ENCODE data around the gene SIVA1. TPM values are rescaled to one million over a fixed set of nuclear protein-coding genes. Genes with fewer than 3 reads are reported as not detected.

The SIVA1 gene
- total RNA-seq, 4 donors from 2014 or later, result 149 to 282 (median 201) TPM

DNA sequence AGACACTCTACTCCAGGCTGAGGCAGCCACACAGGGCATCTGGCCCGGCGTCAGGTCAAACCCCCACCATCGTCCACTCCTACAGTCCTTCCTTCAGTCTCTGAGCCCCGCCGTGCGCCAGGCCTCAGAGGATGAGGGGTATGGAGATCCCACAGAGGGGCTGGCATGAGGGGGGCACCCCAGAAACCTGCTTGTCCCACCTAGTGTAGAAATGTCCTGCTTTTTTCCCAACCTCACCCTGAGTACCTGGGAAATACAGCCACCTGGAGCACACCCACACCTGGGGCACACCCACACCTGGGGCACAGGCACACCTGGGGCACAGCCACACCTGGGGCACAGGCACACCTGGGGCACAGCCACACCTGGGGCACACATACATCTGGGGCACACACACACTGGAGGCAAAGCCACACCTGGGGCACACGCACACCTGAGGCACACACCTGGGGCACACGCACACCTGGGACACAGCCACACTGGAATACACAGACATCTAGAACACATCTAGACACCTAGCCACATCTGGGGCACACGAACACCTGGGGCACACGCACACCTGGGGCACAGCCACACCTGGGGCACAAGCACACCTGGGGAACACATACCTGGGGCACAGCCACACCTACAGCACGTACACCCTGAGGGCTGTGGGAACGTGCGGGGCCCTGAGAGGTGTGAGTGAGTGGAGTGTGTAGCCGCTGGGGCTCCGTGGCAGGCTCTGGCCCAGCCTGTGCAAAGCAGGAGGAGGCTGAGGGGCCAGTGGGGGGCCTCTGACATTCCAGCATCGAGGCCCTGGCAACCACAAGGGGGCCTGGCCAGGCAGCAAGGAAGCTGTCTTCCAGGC lies 24.2 kb downstream of the SIVA1 start:
- no peak for DNase-seq
- Histone ChIP-seq H3K9me3 (no peaks in the 10 kb centered on the region), H3K27ac (no peak overlapping the region), H3K36me3 (peaks cover 15 to 95% (median 18%) of the 10 kb centered on the region in 3 donors), H3K4me3 (no peak overlapping the region), H3K4me1 (peaks cover 0 to 55% (median 0%) of the 10 kb centered on the region in 3 donors), H3K27me3 (no peaks in the 10 kb centered on the region)
- intact Hi-C loops (cut with DNase I), result no loop called here
- WGBS, 2 donors, result 79 to 86% methylated on average over 9 to 10 of the region's 16 CpGs
- TF ChIP-seq, protein P1, sequence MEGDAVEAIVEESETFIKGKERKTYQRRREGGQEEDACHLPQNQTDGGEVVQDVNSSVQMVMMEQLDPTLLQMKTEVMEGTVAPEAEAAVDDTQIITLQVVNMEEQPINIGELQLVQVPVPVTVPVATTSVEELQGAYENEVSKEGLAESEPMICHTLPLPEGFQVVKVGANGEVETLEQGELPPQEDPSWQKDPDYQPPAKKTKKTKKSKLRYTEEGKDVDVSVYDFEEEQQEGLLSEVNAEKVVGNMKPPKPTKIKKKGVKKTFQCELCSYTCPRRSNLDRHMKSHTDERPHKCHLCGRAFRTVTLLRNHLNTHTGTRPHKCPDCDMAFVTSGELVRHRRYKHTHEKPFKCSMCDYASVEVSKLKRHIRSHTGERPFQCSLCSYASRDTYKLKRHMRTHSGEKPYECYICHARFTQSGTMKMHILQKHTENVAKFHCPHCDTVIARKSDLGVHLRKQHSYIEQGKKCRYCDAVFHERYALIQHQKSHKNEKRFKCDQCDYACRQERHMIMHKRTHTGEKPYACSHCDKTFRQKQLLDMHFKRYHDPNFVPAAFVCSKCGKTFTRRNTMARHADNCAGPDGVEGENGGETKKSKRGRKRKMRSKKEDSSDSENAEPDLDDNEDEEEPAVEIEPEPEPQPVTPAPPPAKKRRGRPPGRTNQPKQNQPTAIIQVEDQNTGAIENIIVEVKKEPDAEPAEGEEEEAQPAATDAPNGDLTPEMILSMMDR (IDR thresholded peaks at IDR 0.05), result no peak
- TF ChIP-seq POLR2A (IDR thresholded peaks at IDR 0.05), result no peak

DNA sequence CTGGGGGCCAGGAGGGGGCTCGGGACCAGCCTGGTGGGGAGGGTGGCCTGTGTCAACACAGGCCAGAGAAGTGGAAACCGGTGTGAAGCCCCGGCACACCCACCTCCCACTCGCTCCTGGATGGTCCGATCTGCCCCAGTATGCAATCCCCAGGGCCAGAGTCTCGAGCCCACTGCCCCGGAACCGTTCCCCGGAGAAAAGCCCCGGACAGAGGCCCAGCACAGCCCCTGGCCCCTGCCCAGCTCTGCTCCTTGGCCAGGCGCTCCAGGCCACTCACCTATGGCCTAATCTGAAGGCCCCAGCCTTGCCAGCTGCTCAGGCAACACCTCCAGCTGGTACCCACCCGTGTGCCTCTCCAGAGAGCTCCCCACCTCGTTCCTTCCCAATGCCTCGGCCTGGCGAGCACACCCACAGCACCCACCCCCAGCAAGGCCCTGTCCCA lies 24.9 kb downstream of the SIVA1 start:
- no peak for DNase-seq
- peaks cover 10 to 95% (median 13%) of the 10 kb centered on the region in 3 donors for H3K36me3 ChIP-seq

DNA sequence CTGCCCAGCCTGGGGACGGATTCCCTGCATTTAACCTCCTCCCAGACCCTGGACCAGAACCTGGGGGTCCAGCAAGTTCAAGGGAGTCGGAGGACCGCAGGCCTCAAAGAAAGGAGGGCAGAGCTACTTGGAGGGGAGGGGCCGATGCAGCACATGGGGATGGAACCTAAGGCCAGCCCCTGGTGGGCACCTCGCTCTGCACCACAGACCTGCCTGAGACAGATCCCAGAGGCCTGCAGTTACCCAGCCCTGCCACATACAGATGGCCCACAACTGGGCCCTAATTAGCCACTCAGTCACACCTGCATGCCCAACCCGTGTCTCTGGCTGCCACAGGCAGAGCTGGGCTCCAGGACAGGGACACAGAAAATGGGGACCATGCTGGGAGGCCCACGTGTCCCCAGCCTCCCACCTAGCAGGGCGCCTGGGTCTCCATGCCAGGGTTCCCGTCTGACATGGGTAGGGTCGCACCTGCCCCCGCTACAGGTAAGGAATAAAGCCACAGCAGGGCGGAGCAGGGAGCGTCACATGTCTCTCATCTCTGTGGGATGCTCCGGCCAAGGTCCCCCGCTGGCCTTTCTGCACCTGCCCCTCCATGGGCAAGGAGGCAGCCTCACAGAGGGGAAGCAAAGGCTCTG lies 25.9 kb downstream of the SIVA1 start:
- H3K36me3 ChIP-seq, result peaks cover 5 to 88% (median 11%) of the 10 kb centered on the region in 3 donors
- intact Hi-C loops (cut with DNase I), result no loop called here
- H3K27me3 ChIP-seq, result no peaks in the 10 kb centered on the region
- H3K4me3 ChIP-seq, result no peak overlapping the region
- DNase-seq, result no peak
- 92 to 94% methylated on average over 6 to 11 of the region's 15 CpGs for WGBS, 2 donors
- TF ChIP-seq, protein P1 (IDR thresholded peaks at IDR 0.05), result no peak
- TF ChIP-seq POLR2A (IDR thresholded peaks at IDR 0.05), result no peak
- peaks cover 0 to 65% (median 0%) of the 10 kb centered on the region in 3 donors for H3K4me1 ChIP-seq
- no peak overlapping the region for H3K27ac ChIP-seq
- H3K9me3 ChIP-seq, result no peaks in the 10 kb centered on the region

More for the DNA sequence above, 24.9 kb downstream of the SIVA1 start:
- H3K27me3 ChIP-seq, result no peaks in the 10 kb centered on the region
- no peak overlapping the region for H3K27ac ChIP-seq
- TF ChIP-seq, protein P1 (IDR thresholded peaks at IDR 0.05), result no peak
- TF ChIP-seq POLR2A (IDR thresholded peaks at IDR 0.05), result no peak
- intact Hi-C loops (cut with DNase I), result no loop called here
- no peak overlapping the region for H3K4me3 ChIP-seq
- 40% methylated on average over 1 of the region's 15 CpGs; no CpG with 5 or more reads in 1 of the 2 donors for WGBS, 2 donors
- H3K4me1 ChIP-seq, result peaks cover 0 to 57% (median 0%) of the 10 kb centered on the region in 3 donors
- H3K9me3 ChIP-seq, result no peaks in the 10 kb centered on the region

DNA sequence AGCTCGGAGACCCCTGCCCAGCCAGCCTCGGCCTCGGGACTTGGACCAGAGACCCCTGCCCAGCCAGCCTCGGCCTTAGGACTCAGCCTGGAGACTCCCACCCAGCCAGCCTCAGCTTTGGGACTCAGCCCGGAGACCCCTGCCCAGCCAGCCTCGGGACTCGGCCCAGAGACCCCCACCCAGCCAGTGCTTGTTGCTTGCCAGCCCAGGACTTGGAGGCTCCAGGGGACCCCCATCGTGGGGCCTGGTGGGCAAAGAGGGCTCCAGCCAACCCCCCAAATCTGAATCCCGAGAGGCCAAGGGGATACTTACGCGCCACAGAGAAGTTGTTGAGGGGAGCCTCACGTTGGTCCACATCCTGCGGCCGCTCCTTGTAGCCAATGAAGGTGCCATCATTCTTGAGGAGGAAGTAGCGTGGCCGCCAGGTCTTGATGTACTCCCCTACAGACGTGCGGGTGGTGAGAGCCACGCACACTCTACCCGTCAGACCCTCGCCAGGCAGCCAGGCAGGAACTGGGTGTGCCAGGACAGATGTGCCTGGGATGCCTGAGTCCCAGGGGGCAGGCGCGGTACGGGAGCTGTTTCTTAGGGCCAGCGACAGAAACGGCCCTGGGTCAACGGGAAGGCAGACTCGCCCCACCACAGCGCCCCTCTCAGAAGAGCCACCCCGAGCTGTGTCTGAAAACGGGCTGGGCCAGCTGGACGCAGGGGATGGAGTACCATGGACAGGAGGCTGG lies 27.0 kb downstream of the SIVA1 start:
- H3K9me3 ChIP-seq, result no peaks in the 10 kb centered on the region
- no peak overlapping the region for H3K4me3 ChIP-seq
- intact Hi-C loops (cut with DNase I), result no loop called here
- peaks cover 5 to 78% (median 11%) of the 10 kb centered on the region in 3 donors for H3K36me3 ChIP-seq
- H3K27me3 ChIP-seq, result no peaks in the 10 kb centered on the region
- peaks cover under 1 to 65% (median 5%) of the 10 kb centered on the region in 3 donors for H3K4me1 ChIP-seq
- no peak overlapping the region for H3K27ac ChIP-seq
- WGBS, 2 donors, result 100% methylated on average over 1 of the region's 32 CpGs
- TF ChIP-seq POLR2A (IDR thresholded peaks at IDR 0.05), result no peak
- TF ChIP-seq, protein P1 (IDR thresholded peaks at IDR 0.05), result no peak
- no peak for DNase-seq

Data from esophagus squamous epithelium (tissue), 5 donors.